Activated T-cell treated with anti-CD3 and anti-CD28 coated beads for 1 hour (primary cell): ENCODE data around the gene ZBED6.
A peak's percentile ranks its signal among the peaks of the same experiment; 100 is the strongest.
"Not testable (repeated sequence)": the region's sequence is repeated elsewhere in the genome, so short reads cannot be mapped to it uniquely, and the experiment has no call there.

Experiments
- DNase-seq: peaks from one replicate; pipeline ENCODE4 v3.0.0-alpha.2; 2020; ENCODE audit warnings: low read depth

ZBED6 gene

GRCh38 chr1:203795441-203796235 is at the start of gene ZBED6, which contains the start of gene ZC3H11A:
ZBED6 (plus strand) TSS chr1:203795623; CDS start chr1:203797523, 1,900 bp downstream.
ZC3H11A (plus strand) TSS chr1:203795623; CDS start chr1:203817071, 21,448 bp downstream.
- peak; percentile 95 for DNase-seq

- no peak for DNase-seq
Measured at GRCh38 chr1:203746281-203746680, 49.1 kb upstream of the ZBED6 start.

GRCh38 chr1:203751051-203751450 is 44.4 kb upstream of the ZBED6 start:
- no peak for DNase-seq

- DNase-seq: not testable (repeated sequence)
Measured at GRCh38 chr1:203751618-203752361, 43.6 kb upstream of the ZBED6 start.

GRCh38 chr1:203754455-203754864 is 41.0 kb upstream of the ZBED6 start:
- no peak for DNase-seq

- no peak for DNase-seq
Measured at GRCh38 chr1:203756036-203756435, 39.4 kb upstream of the ZBED6 start.

- not testable (repeated sequence) for DNase-seq
Measured at GRCh38 chr1:203758749-203759148, 36.7 kb upstream of the ZBED6 start.

GRCh38 chr1:203760506-203760905 is 34.9 kb upstream of the ZBED6 start:
- DNase-seq: no peak

- not testable (repeated sequence) for DNase-seq
Measured at GRCh38 chr1:203761958-203762357, 33.5 kb upstream of the ZBED6 start.

GRCh38 chr1:203763505-203763904 is 31.9 kb upstream of the ZBED6 start:
- no peak for DNase-seq

GRCh38 chr1:203764105-203765028 is 31.1 kb upstream of the ZBED6 start:
- DNase-seq: no peak

GRCh38 chr1:203765029-203765837 is 30.2 kb upstream of the ZBED6 start, which contains the start of gene LAX1:
LAX1 (plus strand) TSS chr1:203765183; CDS start chr1:203765566, 383 bp downstream.
- DNase-seq: peak; percentile 62

GRCh38 chr1:203768256-203768655 is 27.2 kb upstream of the ZBED6 start:
- no peak for DNase-seq

- DNase-seq: no peak
Measured at GRCh38 chr1:203769505-203770343, 25.7 kb upstream of the ZBED6 start.

GRCh38 chr1:203771901-203772301 is 23.5 kb upstream of the ZBED6 start:
- no peak for DNase-seq

GRCh38 chr1:203772836-203773235 is 22.6 kb upstream of the ZBED6 start:
- DNase-seq: no peak

GRCh38 chr1:203776636-203777035 is 18.8 kb upstream of the ZBED6 start:
- DNase-seq: no peak

GRCh38 chr1:203777596-203777995 is 17.8 kb upstream of the ZBED6 start:
- DNase-seq: no peak

- no peak for DNase-seq
Measured at GRCh38 chr1:203778146-203778545, 17.3 kb upstream of the ZBED6 start.

GRCh38 chr1:203778789-203779188 is 16.6 kb upstream of the ZBED6 start:
- DNase-seq: no peak
